Measurements from ENCODE around the gene PNKD.
"Not testable (repeated sequence)": the region's sequence is repeated elsewhere in the genome, so short reads cannot be mapped to it uniquely, and the experiment has no call there.

PNKD gene

GRCh38 chr2:218293715-218294429 is 23.6 kb downstream of the PNKD start:
- DNase-seq = no peak

DNA sequence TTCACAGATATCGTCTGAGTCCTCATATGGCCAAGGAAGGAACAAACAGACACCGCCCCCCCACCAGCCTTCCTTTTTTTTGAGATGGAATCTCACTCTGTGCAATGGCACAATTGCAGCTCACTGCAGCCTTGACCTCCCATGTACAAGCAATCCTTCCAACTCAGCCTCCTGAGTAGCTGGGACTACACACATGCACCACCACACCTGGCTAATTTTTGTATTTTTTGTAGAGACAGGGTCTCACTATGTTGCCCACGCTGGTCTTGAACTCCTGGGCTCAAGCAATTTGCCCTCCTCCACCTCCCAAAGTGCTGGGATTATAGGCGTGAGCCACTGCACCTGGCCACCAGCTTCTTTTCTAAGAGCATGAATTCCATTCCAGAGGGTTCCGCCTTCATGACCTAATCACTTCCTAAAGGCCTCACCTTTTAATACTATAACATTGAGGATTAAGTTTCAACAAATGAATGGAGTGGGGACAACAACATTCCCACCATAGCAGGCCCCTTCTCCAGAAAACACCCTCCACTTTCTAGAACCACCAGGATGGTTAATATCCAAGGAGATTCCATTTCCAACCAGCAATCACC is 24.2 kb downstream of the PNKD start:
- DNase-seq = no peak

GRCh38 chr2:218295029-218295428 is 24.7 kb downstream of the PNKD start:
- no peak for DNase-seq

- no peak for DNase-seq
Measured at GRCh38 chr2:218296200-218296599, 25.9 kb downstream of the PNKD start.

DNA sequence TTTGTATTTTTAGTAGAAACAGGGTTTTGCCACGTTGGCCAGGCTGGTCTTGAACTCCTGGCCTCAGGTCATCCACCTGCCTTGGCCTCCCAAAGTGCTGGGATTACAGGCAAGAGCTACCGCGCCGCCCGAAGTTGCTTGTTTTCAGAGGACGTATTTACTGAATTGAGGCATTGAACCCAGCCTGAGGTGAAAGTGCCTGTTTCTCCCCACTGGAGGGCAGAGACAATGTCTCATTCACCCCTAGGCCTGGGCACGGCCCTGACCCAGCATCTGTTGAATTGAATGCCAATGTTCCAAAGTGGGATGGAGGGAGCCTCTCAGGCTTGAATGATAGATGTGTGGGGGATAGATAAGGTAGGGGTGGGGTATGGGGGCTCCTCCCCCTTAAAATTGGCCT is 26.5 kb downstream of the PNKD start:
- no peak for DNase-seq

- DNase-seq = no peak
Measured at GRCh38 chr2:218298314-218298875, 28.1 kb downstream of the PNKD start.

- no peak for DNase-seq
Measured at GRCh38 chr2:218300141-218300540, 29.8 kb downstream of the PNKD start.

- DNase-seq = peak; percentile 86
Measured at GRCh38 chr2:218301176-218301819, 31.0 kb downstream of the PNKD start.

GRCh38 chr2:218305383-218305782 is 35.1 kb downstream of the PNKD start:
- DNase-seq = no peak

- no peak for DNase-seq
Measured at GRCh38 chr2:218306184-218306920, 36.0 kb downstream of the PNKD start.

GRCh38 chr2:218307415-218308090 is 37.2 kb downstream of the PNKD start:
- no peak for DNase-seq

GRCh38 chr2:218310853-218311540 is 40.7 kb downstream of the PNKD start:
- DNase-seq = no peak

- not testable (repeated sequence) for DNase-seq
Measured at GRCh38 chr2:218311541-218312266, 41.4 kb downstream of the PNKD start.

DNA sequence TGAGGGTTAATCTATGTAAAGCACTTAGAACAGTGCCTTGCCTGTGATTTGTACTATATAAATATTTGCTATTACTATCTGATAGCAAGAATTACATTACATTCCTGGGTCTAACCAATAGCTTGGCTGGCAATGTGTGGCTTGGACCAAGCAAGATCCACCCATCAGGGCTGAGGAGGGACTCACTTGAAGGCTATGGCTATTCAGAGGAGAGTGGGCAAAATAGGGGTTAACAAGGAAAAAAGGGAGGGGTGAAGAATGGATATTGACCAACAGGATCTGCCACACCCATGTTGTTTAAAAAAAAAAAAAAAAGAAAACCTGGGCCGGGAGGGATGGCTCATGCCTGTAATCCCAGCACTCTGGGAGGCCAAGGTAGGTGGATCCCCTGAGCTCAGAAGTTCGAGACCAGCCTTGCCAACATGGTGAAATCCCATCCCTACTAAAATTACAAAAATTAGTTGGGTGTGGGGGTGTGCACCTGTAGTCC is 42.0 kb downstream of the PNKD start:
- DNase-seq = no peak

GRCh38 chr2:218313356-218313755 is 43.0 kb downstream of the PNKD start:
- DNase-seq = no peak

- not testable (repeated sequence) for DNase-seq
Measured at GRCh38 chr2:218314764-218315163, 44.4 kb downstream of the PNKD start.

DNA sequence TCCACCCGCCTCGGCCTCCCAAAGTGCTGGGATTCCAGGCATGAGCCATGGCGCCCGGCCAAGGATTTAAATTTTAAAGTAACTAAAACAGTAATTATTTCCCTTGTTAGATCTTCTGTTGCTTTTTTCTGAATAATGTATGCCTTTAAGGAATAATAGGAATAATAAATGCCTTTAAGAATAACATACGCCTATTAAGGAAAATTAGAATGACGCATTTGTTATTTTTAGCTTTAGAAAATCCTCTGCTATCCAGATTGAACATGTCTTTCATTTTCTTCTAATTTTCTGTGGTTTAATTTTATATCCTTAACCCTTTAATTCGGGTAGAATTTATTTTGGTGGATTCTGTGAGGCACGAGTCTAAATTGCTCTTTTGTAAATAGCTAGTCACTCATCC is 45.1 kb downstream of the PNKD start:
- DNase-seq = no peak

DNA sequence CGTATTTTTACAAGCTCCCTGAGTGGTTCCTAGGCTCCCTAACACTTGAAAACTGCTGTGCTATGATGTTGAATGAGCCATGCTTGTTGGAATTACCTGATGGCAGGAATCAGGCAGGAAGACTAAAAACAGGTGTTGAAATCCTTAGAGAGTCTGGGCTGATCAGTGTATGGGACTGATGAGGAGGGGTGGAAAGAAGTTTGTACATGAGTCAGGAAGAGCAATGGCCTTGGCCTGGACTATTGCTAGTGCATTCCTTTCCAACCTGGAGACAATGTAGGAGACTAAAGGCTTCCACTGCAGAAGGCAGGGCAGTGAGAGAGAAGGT is 46.9 kb downstream of the PNKD start:
- no peak for DNase-seq

DNA sequence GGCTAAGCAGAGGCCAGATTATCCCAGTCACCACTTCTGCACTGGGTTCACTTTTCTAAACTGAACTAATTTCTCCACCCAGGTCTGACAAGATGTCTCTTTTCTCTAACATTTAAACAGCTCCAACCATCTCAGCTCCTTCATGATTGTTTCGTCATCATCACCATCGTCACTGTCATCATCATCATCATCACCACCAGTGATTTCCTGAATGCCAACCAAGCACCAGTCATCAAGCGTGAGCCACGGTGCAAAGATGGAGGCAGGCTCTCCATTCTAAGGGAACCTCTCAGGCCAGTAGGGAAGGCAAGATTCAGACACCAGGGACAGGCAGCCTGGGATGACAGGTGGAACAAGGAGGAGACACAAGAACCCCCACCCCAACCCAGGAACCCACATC is 47.5 kb downstream of the PNKD start:
- no peak for DNase-seq

- no peak for DNase-seq
Measured at GRCh38 chr2:218318241-218318640, 47.9 kb downstream of the PNKD start.

GRCh38 chr2:218319813-218320365 is 49.6 kb downstream of the PNKD start:
- no peak for DNase-seq
